B cell (primary cell): ENCODE measurements around the gene GABPB1.

ENCODE experiments used
- CTCF ChIP-seq: fragments of 200-600 bp; IDR thresholded peaks from one replicate; pipeline ENCODE4 v1.8.0; 2022; ENCODE audit warnings: antibody characterized with exemption, mild to moderate bottlenecking
- EZH2 ChIP-seq: IDR thresholded peaks from 2 replicates; pipeline ENCODE4 v1.6.1; 2012; ENCODE audit warnings: borderline replicate concordance, low read depth, mild to moderate bottlenecking, moderate library complexity, low read length; ENCODE audit not compliant: insufficient read depth, poor library complexity, severe bottlenecking

DNA sequence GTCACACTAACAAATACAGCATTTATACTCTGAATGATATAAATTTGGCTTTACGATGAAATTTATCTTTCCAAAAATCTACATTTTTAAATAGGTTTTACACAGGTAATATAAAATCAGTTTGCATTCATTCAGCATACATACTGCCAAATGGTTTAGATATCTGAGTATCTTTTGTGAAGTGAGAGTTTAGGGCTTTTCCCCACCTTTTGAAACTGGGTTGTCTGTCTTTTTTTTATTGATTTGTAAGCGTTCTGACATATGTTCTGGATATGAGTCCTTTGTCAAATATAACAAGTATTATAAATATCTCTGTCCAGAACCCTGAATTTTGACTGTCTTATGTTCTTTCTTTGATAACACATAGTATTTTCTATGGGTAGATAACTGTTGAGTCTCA is 42.4 kb downstream of the GABPB1 start:
- no peak for TF ChIP-seq CTCF
- TF ChIP-seq EZH2, result no peak
